ENCODE results near the gene COLEC12.

The COLEC12 gene

DNA sequence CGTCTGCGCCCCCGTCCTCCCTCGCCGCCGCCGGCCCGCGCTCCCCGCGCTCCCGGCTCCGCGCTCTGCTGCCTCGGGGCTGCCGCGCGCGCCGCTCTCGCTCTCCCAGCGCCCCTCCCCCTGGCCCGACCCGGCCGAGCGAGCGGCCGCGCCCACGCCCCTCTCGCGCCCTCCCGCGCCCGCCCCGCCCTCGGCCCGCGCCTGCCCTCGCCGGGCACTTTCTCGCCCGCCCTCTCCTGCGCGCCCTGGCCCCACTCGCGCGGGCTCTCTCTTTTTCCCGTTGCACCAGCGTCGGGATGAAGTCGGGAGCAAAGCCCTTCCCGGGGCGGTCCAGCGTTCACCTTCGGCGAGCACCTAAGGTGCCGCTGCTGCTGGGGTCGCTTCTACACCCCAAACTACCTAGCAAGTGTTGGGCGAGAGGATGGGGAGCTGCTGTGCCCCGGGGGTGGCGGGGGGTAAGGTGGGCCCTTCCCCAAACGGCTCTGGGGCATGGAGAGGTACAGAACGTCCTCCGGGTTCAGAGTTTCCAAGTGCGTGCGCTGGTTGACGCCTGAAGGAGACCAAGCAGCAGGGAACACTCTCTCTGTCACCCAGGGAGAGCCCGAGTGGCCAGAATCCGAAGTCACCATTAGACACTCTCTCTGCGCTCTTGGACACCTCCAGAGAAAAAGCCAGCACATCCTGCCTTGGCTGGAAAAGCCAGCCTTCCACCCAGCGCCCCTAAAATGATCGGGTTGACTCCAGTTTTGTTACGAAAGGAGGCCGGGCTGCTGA is at the start of gene COLEC12:
TSS of gene COLEC12 (minus strand) at position 70 of the 774 bp plus-strand sequence. CDS start 187 bp downstream, outside the sequence.
- Mint-ChIP-seq H3K4me3 (no peak within 1 kb of the TSS), H3K9me3 (no peaks in the 10 kb centered on the region), H3K27ac (no peak within 1 kb of the TSS), H3K4me1 (peaks cover 8% of the 10 kb centered on the region), H3K27me3 (peaks cover 66% of the 10 kb centered on the region), H3K36me3 (no peaks in the 10 kb centered on the region)
- DNase-seq: no peak
- CTCF ChIA-PET: no interaction called here

DNA sequence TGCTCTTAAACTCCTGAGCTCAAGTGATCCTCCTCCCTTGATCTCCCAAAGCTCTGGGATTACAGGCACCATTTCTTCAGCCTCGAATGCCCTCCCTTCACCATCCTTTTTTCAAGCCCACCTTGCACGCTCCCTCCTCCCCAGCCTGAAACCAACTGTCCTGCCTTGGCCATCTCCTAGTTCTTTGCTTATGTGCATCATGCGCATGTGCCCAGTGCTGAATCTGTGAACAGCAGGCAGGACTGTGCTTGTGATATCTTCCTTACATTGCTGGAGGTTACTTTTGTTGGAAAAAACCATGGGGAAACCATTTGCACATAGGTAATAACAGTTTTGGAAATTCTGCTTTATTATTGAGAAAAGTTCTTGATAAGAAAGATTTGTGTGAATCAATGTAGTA is 49.5 kb upstream of the COLEC12 start:
- no peaks in the 10 kb centered on the region for H3K4me1 Mint-ChIP-seq
- no peaks in the 10 kb centered on the region for H3K9me3 Mint-ChIP-seq
- no peak overlapping the region for H3K4me3 Mint-ChIP-seq
- no peak for DNase-seq
- CTCF ChIA-PET: no interaction called here
- no peak overlapping the region for H3K27ac Mint-ChIP-seq
- no peaks in the 10 kb centered on the region for H3K36me3 Mint-ChIP-seq
- peaks cover 4% of the 10 kb centered on the region for H3K27me3 Mint-ChIP-seq

DNA sequence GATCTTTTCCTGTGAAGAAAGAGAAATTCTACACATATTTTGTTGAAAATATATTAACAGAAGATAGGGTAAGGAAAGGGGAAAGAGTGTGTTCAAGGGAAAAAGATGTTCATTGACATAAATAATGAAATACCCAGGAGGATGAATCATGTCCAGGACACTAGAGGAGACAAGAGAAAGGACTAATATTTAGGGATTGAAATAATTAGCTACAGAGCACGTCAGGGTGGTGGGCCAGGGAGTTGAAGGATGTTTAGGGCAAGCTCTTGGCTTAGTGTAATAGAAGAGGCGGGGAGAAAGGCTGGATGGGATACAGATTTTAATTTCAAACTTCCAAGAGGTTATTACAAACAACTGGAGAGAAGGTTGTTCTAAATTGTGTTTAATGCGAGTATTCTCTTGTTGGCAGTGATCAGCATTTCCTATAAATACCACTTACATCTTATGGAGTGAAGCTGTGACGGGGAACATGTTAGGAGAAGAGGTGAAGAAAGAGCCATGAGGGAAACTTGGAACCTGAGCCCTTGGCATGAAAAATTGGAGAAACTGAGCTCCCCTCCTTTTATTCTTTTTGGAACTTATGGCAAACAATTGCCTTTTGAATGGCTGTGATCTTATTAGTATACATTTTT is 43.1 kb upstream of the COLEC12 start:
- Mint-ChIP-seq H3K36me3 (no peaks in the 10 kb centered on the region), H3K27me3 (peaks cover 4% of the 10 kb centered on the region)

DNA sequence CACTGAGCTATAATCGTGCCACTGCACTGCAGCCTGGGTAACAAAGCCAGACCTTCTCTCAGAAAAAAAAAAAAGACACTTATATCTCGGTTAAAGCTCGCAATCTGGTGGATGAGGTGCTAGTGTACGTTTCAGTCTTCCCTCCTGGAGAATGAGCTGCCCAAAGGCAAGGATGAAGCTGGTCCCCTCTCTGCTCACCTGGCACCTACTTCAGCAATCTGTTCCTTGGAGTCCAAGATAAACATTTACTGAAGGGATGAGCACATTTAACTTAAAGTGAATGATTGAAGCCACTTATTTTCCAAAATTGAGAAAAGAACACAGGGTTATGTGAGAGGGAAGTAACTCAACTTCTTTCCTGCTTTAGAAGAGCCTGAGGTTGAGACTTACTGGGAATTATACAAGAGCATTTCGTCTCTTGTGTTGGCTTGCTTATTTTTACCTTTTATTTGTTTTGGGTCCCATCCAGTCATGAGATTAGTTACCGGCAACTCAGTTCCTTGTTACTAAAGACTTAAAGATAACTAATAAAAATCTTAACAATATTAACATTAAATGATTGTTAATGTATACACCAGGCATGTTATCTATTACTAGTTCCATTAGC is 33.6 kb upstream of the COLEC12 start:
- no peak overlapping the region for H3K4me3 Mint-ChIP-seq
- no peak overlapping the region for H3K27ac Mint-ChIP-seq
- no peaks in the 10 kb centered on the region for H3K4me1 Mint-ChIP-seq
- CTCF ChIA-PET: no interaction called here
- H3K27me3 Mint-ChIP-seq: no peaks in the 10 kb centered on the region
- H3K36me3 Mint-ChIP-seq: no peaks in the 10 kb centered on the region
- DNase-seq: no peak
- H3K9me3 Mint-ChIP-seq: no peaks in the 10 kb centered on the region

More for the DNA sequence above, 43.1 kb upstream of the COLEC12 start:
- no peak for DNase-seq
- no peak overlapping the region for H3K27ac Mint-ChIP-seq
- no peaks in the 10 kb centered on the region for H3K9me3 Mint-ChIP-seq
- no peak overlapping the region for H3K4me3 Mint-ChIP-seq
- H3K4me1 Mint-ChIP-seq: no peaks in the 10 kb centered on the region
- CTCF ChIA-PET: no interaction called here

DNA sequence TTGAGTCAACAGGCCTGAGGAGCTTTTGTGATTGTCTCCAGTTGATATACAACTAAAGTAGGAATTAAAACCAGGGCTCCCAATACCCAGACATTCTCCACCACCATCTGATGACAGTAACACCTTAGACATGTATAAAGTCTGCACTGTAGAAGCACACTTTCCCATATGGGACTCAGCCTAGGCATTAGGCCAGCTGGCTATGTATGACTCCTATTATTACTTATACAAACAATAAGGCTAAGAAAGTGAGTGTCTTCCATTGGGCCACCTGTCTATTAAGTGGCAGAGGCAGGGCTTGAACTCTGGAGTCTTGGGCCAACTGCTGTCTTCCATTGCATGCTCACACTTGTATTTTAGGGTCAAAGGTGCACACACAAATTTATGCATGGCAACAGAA is 32.1 kb upstream of the COLEC12 start:
- no peaks in the 10 kb centered on the region for H3K36me3 Mint-ChIP-seq
- no peak overlapping the region for H3K27ac Mint-ChIP-seq
- no peak overlapping the region for H3K4me3 Mint-ChIP-seq

DNA sequence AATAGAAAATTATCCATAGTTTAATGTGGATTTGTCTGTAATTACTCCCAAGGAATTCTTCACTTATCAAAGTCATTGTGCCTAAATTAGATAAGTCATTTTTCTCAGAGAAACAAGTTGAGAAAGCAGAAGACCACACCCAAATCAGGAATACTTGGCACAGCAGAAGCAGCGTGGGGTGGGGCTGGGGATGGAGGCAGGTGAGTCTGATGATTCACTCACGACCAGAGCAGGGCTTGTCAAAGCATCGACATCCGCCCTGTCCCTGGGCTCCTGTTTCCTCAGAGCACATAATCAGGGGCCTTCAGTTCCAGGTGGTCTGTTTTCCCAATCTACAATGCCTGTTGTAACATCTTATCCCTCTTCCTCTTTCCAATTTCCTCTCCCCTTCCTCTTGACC is 31.5 kb upstream of the COLEC12 start:
- CTCF ChIA-PET: no interaction called here
- Mint-ChIP-seq H3K4me1 (no peaks in the 10 kb centered on the region), H3K4me3 (no peak overlapping the region), H3K9me3 (no peaks in the 10 kb centered on the region), H3K27ac (no peak overlapping the region), H3K27me3 (no peaks in the 10 kb centered on the region), H3K36me3 (no peaks in the 10 kb centered on the region)
- DNase-seq: no peak

More for the DNA sequence above, 32.1 kb upstream of the COLEC12 start:
- Mint-ChIP-seq H3K4me1 (no peaks in the 10 kb centered on the region), H3K27me3 (no peaks in the 10 kb centered on the region), H3K9me3 (no peaks in the 10 kb centered on the region)
- CTCF ChIA-PET: no interaction called here
- no peak for DNase-seq

DNA sequence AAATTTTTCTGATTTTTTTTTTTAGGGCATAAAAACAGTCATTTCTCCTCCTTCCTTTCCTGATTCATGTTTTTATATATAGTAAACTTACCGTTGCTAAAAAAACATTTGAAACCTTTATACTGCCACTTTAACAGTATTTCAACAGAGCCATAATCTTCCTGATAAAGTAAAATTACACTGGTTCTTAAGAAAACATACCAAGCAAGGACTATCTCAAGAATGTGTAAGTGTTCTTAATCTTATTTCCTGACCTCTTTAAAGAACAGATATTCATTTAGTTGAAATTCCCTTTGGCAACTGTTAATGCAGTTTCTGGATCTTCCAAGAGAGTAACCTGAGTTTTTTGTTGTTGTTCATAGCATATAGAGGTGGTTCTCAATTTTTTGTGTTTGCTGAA is 26.6 kb upstream of the COLEC12 start:
- Mint-ChIP-seq H3K9me3 (no peaks in the 10 kb centered on the region), H3K4me1 (no peaks in the 10 kb centered on the region), H3K36me3 (no peaks in the 10 kb centered on the region), H3K27ac (no peak overlapping the region), H3K4me3 (no peak overlapping the region), H3K27me3 (no peaks in the 10 kb centered on the region)
- CTCF ChIA-PET: no interaction called here
- DNase-seq: no peak

DNA sequence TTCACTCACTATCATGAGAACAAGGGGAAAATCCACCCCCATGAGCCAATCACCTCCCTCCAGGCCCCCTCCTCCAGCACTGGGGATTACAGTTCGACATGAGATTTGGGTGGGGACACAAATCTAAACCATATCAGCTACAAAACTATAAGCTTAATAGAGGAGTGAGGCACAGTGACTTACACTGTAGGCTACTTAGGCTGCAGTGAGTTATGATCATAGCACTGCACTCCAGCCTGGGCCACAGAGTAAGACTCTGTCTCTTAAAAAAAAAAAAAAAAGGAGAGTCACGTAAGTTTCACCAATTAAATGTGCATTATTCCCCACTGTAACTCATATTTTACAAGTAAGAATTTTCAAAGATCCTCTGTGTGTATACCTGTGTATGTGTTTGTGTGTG is 26.2 kb upstream of the COLEC12 start:
- H3K36me3 Mint-ChIP-seq: no peaks in the 10 kb centered on the region
- CTCF ChIA-PET: no interaction called here
- H3K27ac Mint-ChIP-seq: no peak overlapping the region
- H3K27me3 Mint-ChIP-seq: no peaks in the 10 kb centered on the region
- H3K9me3 Mint-ChIP-seq: no peaks in the 10 kb centered on the region
- no peaks in the 10 kb centered on the region for H3K4me1 Mint-ChIP-seq
- no peak for DNase-seq
- no peak overlapping the region for H3K4me3 Mint-ChIP-seq

DNA sequence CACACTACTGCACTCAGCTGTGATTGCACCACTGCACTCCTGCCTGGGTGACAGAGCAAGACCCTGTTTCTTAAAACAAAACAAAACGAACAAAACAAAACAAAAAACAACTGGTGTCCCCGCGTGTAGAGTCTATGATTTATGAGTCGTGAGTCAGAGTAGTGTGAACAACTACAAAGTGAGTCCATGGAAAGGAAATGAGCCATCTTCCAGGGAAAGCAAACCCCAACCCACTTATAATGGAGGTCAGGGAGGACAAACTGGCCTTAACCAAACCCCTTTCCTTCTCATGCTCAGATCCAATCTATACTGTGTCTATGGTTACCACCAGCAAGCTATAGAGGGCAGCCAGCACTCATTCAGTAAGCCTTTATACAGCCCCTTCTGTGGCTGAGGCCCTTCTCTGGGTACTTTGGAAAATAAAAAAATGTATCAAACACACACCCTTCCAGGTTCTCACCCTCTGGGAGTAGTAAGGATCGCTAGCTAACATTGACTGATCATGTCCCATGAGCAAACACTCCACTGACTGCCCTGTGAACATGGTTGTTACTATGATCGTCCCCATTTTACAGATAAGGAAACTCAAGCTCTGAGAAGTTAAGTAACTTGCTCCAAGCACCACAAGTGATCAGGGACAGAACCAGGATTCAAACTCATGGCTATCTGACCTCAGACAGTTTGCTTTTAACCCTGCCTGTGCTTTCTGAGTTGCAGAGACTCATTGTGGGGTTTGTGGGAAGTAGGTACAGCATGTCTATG is 24.7 kb upstream of the COLEC12 start:
- H3K36me3 Mint-ChIP-seq: no peaks in the 10 kb centered on the region
- no peaks in the 10 kb centered on the region for H3K9me3 Mint-ChIP-seq
- H3K4me3 Mint-ChIP-seq: no peak overlapping the region
- H3K27ac Mint-ChIP-seq: no peak overlapping the region
- no peaks in the 10 kb centered on the region for H3K4me1 Mint-ChIP-seq
- no peak for DNase-seq
- H3K27me3 Mint-ChIP-seq: no peaks in the 10 kb centered on the region
- CTCF ChIA-PET: no interaction called here

DNA sequence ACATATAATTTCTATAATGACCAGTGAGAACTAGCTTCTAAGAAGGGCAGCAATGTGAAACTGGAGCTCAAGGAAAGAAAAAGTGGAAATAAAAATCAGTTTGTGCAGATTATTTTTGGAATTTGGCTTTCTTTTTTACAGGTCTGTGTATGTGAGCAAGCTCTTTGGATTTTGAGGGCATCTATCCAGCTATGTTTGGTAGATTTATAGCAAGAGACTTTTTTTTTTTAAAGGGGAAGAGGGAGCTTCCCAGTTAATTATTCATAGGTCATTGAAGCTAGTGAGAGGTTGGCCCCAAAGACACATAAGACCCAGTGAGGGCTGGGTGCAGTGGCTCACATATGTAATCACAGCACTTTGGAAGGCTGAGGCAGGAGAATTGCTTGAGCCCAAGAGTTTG is 24.0 kb upstream of the COLEC12 start:
- no peaks in the 10 kb centered on the region for H3K36me3 Mint-ChIP-seq
- no peak overlapping the region for H3K27ac Mint-ChIP-seq
- H3K4me3 Mint-ChIP-seq: no peak overlapping the region
- no peaks in the 10 kb centered on the region for H3K27me3 Mint-ChIP-seq
- DNase-seq: no peak
- CTCF ChIA-PET: interaction anchor here (1.2 kb wide), 1 partner anchor 199 kb away, joined by 3 read pairs; no protein-coding TSS in a partner anchor
- H3K9me3 Mint-ChIP-seq: no peaks in the 10 kb centered on the region
- no peaks in the 10 kb centered on the region for H3K4me1 Mint-ChIP-seq

DNA sequence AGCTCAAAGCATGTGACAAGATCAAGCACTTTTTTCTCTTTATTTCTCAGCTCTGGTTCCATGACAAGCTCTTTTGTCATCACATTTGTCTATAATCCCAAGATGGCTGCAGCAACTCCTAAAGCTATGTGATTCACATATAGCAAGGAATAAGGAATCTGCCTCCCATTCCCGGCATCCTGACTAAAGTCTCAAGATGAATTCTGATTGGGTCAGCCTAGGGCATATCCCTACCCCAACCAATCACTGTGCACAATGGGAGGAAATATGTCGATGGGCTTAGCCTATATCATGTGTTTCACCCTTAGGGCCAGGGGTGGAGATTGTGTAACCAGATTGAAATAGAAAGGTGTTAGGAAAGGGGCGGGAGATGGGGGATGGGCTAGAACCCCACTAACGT is 23.1 kb upstream of the COLEC12 start:
- no peak overlapping the region for H3K4me3 Mint-ChIP-seq
- CTCF ChIA-PET: interaction anchor here (1.2 kb wide), 1 partner anchor 199 kb away, joined by 3 read pairs; no protein-coding TSS in a partner anchor
- H3K9me3 Mint-ChIP-seq: no peaks in the 10 kb centered on the region
- no peak overlapping the region for H3K27ac Mint-ChIP-seq
- no peaks in the 10 kb centered on the region for H3K4me1 Mint-ChIP-seq
- no peak for DNase-seq
- no peaks in the 10 kb centered on the region for H3K36me3 Mint-ChIP-seq
- no peaks in the 10 kb centered on the region for H3K27me3 Mint-ChIP-seq

DNA sequence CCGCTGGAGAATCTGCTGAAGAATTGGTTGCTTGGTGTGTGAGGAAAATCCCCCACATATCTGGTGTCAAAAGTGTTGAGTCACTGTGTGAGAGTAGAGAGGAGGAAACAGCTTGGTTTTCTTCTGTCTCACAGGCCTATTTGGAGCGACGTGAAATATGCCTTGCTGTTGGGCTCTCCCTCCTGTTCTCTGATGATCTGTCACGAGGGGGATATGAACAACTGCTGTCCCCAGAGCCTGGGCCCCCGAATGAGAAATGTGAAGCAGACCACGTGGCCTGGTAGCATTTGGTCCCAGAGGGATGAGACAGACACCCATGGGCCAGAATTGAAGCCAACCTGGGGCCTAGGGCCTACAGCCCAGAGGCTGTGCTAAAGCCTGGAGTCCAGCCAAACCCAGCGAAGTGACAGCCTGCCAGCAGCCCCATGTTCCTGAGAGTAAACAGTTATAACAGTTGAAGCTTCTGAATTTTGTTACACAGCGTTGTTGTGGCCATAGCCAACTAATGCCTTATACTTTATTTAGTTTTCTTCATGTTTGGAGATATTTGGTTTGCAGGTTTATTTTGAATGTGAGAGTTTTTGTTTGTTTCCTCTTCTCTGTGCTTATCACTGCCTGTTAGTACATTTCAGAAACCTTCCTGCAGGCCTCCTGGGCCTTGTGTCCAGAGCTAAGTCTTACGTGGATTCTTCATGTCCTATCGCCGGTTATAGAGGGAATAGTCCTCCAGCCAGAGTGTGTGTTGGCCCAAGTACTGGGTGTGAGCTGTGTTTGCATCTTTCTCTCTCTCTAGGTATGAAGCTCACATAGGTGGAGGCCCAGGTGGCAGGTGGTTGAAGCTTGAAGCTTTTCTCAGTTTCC is 18.7 kb upstream of the COLEC12 start:
- Mint-ChIP-seq H3K4me1 (no peaks in the 10 kb centered on the region), H3K27ac (no peak overlapping the region), H3K36me3 (peaks cover 3% of the 10 kb centered on the region), H3K9me3 (peaks cover 6% of the 10 kb centered on the region), H3K4me3 (no peak overlapping the region), H3K27me3 (no peaks in the 10 kb centered on the region)
- CTCF ChIA-PET: interaction anchor here (1.5 kb wide), 1 partner anchor 24 kb away, joined by 5 read pairs; no protein-coding TSS in a partner anchor
- DNase-seq: no peak

DNA sequence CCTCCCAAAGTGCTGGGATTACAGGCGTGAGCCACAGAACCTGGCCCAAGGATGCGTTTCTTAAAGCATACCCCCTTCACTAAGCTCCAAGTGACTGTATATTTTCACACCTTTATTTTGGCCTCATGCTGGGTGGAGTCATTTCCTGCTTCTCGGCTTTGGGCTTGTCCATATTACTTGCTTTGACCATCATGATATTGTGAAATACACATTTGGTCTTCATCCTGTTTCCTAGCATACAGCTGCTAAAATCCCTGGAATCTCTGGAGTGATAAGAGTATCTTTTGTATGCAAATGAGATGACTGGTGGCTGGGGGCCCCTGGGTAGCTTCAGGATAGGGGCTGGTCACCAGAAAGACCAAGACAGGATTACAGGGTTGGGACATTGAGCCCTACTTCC is 17.6 kb upstream of the COLEC12 start:
- H3K27me3 Mint-ChIP-seq: no peaks in the 10 kb centered on the region
- peaks cover 9% of the 10 kb centered on the region for H3K9me3 Mint-ChIP-seq
- no peaks in the 10 kb centered on the region for H3K4me1 Mint-ChIP-seq
- CTCF ChIA-PET: interaction anchor here (1.5 kb wide), 1 partner anchor 23 kb away, joined by 5 read pairs; no protein-coding TSS in a partner anchor
- DNase-seq: no peak
- H3K4me3 Mint-ChIP-seq: no peak overlapping the region
- H3K36me3 Mint-ChIP-seq: peaks cover 3% of the 10 kb centered on the region
- H3K27ac Mint-ChIP-seq: no peak overlapping the region
